DND-41 (cell line): ENCODE results near the gene SYT6.

Experiments used
- CTCF ChIP-seq: IDR thresholded peaks from 2 replicates; pipeline ENCODE4 v1.5.1; 2012; ENCODE audit warnings: borderline replicate concordance, low read length, moderate library complexity, mild to moderate bottlenecking; ENCODE audit not compliant: poor library complexity, severe bottlenecking; ENCODE audit errors: extremely low read depth
- EZH2 ChIP-seq: IDR thresholded peaks from 3 replicates; pipeline ENCODE4 v1.6.1; 2012; ENCODE audit warnings: borderline replicate concordance, low read depth, mild to moderate bottlenecking, moderate library complexity, low read length, inconsistent platforms; ENCODE audit not compliant: severe bottlenecking

- TF ChIP-seq CTCF (no peak), EZH2 (no peak)
These were observed 13.6 kb upstream of the SYT6 start for GRCh38 chr1:114167226-114167625.
